CD4-positive, alpha-beta T cell treated with Interleukin-15 for 1 hour (primary cell): ENCODE measurements around the gene MAGEA3.

Experiments
- DNase-seq: peaks from one replicate; pipeline ENCODE4 v3.0.0-alpha.2; 2020

The MAGEA3 gene

DNA sequence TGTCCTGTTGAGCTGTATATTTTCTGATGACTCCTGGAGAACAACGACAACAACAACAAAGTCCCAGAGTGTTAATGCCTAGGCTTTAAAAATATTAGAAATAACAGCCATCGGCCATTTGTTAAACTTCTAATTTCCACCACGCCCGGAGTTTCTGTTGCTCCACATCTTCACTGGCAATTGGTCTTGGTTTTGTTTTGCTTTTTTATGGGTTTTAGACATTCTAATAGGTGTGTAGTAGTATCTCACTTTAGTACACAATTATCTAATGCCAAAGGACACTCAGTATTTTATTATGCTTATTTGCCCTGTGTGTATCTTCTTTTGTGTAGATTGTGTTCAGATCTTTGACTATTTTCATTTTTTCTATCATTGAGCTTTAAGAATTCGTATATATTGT is 40.0 kb downstream of the MAGEA3 start:
- DNase-seq, result no peak
